Muscle of back (tissue), 11 donors: ENCODE data around the gene CC2D2B. TPM values are rescaled to one million over a fixed set of nuclear protein-coding genes. Genes with fewer than 3 reads are reported as not detected.
A peak's percentile ranks its signal among the peaks of the same experiment; 100 is the strongest.
"Not testable (repeated sequence)": the region's sequence is repeated elsewhere in the genome, so short reads cannot be mapped to it uniquely, and the experiment has no call there.

ENCODE experiments used
- DNase-seq, 3 donors: peaks; one replicate each; pipeline versions ENCODE4 v3.0.0 to v3.0.0-alpha.2; 2013
- polyA plus RNA-seq, 10 donors: library from polyadenylated mRNA; unstranded; fragments of 120-200 nt; gene quantifications; one replicate each; pipeline ENCODE4 v1.2.1, GENCODE V29; 2013; ENCODE audit not compliant: insufficient read length in 10 of 10

The CC2D2B gene
- polyA plus RNA-seq, 10 donors = 0.64 to 1.9 (median 0.82) TPM

DNA sequence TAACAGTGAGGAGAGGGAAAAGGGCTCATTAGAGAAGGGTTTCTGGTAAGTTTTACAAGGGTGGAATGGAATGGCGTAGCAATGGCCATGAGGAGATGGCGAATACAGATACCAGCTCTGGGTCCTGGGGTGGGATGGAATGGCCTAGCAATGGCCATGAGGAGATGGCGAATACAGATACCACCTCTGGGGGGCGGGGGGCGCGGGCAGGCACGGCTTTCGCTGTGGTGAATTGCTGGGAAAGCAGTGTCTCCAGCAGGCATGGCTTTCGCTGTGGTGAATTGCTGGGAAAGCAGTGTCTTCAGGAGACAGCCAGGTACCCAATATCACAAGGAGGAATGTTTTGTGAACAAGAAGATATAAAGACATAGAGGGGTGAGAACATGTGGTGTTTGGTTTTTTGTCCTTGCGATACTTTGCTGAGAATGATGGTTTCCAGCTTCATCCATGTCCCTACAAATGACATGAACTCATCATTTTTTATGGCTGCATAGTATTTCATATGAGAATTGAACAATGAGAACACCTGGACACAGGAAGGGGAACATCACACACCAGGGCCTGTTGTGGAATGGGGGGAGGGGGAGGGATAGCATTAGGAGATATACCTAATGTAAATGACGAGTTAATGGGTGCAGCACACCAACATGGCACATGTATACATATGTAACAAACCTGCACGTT lies 1.7 kb upstream of the CC2D2B start:
- not testable (repeated sequence) for DNase-seq

GRCh38 chr10:95906677-95907455 lies 909 bp upstream of the CC2D2B start:
- peak; percentile 40 to 80 (median 45) for DNase-seq

DNA sequence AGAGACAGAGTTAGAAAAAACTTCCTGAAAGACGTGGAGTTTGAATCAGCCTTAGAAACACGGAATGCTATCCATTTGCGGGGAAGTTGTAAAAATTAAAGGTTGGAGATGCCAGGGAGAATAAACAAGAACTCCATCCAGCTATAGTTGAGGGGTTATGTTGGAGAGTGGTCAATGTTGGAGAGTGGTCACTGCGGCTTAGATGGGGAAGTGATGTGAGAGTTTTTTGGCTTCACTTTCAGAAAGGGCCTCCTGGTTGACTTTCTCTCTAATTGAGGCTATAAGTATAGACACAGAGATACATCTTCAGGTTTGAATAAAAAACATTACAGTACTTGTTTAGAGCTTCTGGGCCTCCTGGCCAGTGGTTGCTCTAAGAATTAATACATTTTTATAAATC lies 675 bp downstream of the CC2D2B start:
- no peak for DNase-seq

DNA sequence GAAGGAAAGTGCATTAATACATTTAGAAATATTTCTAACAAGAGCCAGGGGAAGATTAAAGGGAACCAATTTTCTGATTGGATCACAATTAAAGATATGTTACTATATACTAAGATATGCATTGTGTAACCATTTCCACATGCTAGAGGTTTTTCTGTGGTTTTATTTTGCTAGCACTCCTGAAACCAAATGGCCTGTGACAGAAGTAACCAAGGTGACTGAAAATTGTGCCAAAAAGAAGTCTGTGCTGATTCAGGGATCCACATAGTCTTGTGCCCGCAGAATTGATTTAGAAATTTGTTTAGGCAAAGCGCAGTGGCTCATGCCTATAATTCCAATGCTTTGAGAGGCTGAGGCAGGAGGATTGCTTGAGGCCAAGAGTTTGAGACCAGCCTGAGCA lies 1.8 kb downstream of the CC2D2B start:
- DNase-seq = no peak

GRCh38 chr10:95916039-95916438 lies 8.3 kb downstream of the CC2D2B start:
- not testable (repeated sequence) for DNase-seq

GRCh38 chr10:95920798-95921426 lies 13.1 kb downstream of the CC2D2B start:
- DNase-seq = no peak

DNA sequence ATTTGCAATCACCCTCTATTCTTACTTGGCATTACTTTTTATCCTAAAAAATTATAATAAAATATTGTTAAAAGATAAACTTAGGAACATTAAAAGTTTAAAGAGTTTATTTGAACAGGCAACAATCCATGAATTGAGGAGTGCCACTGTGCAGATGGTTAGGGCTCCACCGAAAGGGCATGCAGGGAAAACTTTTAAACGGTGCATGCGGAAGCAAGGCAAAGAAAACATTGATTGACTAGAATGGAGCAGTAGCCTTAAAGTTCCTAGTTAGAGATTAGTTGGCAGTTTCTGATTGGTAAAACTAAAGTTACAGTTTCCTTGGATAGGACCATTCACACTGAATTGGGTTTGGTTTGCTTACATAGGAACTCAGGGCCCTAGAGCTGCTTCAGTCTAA lies 17.3 kb downstream of the CC2D2B start:
- no peak for DNase-seq

DNA sequence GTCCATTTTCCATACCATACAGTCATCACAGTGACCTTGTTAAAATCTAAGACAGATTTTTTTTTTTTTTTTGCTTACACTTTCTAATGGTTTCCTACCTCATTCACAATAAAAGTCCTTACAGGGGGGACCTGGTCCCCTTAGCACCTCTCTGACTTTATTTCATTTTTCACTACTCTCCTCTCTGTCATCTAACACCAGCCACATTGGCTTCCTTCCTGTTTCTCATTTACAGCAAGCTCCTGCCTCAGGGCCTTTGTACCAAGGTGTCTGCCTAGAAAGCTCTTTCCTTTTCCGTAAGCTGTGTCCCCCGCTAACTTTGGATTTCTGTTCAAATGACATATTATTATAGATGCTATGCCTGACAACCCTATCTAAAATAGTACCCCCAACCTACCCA lies 27.7 kb downstream of the CC2D2B start:
- no peak for DNase-seq

GRCh38 chr10:95941115-95941514 lies 33.3 kb downstream of the CC2D2B start:
- no peak for DNase-seq

DNA sequence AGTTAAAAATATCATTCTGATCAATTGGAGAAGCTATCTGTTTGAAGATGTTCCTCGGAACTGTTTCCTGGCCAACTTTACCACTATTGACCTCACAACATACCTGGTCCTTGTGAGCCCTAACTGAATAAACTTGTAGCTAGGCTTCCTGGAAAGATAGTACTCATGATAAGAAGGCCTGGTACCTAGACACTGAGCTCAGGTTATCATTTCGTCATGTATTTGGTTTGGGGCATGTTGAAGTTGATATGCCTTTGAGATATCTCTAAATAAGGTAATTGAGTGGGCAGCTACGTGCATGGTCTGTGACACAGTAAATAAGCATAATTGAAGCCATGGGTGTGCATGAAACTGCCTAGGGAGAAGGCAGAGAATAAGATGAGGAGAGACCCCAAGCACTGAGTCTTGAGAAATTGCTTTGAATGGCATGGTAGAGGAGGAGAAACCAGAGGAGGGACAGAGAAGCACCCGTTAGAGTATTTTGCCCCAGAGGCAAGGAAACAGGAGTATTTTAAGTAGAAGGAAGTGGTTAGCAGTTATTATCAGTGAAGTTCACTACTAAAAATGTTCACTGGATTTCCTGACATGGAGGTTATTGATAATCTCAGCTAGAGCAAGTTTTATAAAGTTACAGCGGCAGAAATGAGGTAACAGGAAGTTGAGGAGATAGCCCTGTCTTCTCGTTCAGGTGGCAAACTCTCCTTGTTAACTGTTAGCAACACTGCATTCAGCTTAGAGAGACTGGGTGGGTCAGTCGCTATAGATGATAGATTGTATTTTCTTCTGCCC lies 55.6 kb downstream of the CC2D2B start:
- no peak for DNase-seq

- DNase-seq = no peak
Observed at GRCh38 chr10:95963991-95964389, 56.2 kb downstream of the CC2D2B start.

- DNase-seq = peak in 2 of 3 donors; percentile 1 to 16
Observed at GRCh38 chr10:95964756-95965155, 57.0 kb downstream of the CC2D2B start.

GRCh38 chr10:95976362-95977229 lies 68.8 kb downstream of the CC2D2B start:
- peak in 1 of 3 donors; percentile 3 for DNase-seq

DNA sequence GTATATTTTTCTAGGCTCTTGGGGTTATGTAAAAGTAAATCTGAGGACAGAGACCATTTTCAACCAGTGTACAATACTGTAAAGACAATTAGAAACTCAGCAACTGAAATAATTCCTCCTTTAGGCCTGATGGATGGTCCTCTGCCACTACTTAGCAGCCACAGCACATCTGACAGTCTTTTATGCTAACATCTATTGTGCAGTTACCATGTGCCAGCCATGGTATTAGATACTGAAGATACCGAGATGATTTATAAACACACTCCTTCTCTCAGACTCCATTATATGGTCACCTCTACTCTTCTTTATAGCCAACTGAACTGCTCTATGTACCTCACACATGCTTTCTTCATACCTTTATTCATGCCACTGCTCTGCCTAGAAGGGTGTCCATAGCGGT lies 74.4 kb downstream of the CC2D2B start:
- no peak for DNase-seq

DNA sequence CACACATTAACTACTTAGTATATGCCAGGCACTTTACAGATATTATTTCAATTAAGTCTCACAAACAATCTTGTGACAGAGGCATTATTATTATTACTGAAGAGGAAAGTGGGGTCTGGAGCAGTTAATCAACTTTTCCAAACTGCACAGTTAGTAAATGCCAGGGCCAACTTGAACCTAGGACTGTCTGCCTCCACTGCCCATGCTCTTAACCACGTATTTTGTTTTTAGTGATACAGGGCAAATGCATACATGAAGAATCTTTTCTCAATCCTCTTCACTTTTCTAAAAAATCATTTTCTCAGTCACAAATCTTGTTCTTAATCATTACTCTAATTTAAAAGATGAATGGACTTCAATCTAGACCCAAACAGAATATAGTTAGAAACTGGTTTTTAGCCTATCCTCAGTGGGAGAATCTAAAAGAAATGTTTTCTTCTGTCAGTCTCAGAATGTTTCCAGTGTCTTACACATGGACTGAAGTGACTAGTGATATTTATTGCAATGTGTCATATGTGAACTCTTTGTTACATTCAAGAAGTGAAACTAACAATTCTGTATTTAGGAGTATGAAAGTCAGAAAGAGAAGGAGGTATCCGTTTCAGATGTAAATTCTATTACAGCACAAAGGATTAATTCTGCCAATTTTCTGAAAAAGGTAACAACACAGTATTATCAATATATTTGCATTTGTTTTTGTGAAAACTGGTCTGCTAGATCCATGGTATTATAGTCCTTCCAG lies 80.1 kb downstream of the CC2D2B start:
- DNase-seq = no peak

DNA sequence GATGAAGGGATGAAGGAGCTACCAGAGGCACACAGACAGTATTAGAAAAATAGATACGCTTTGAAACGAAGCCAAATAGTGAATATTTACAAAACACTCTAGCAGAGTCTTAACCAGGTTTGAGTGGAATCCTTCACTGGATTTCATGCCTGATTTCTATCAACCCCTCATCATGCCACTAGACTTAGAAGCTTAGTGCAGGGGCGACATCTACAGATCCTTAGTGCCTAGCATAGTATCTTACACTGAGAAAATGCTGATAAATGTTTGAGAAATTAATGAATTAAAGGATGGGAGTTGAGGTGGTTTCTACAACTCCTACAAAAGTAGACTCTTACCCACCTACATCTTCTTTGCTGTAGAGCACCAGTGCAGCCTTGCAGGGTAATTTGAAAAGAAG lies 80.9 kb downstream of the CC2D2B start:
- DNase-seq = no peak

- not testable (repeated sequence) for DNase-seq
Observed at GRCh38 chr10:95994376-95994775, 86.6 kb downstream of the CC2D2B start.

DNA sequence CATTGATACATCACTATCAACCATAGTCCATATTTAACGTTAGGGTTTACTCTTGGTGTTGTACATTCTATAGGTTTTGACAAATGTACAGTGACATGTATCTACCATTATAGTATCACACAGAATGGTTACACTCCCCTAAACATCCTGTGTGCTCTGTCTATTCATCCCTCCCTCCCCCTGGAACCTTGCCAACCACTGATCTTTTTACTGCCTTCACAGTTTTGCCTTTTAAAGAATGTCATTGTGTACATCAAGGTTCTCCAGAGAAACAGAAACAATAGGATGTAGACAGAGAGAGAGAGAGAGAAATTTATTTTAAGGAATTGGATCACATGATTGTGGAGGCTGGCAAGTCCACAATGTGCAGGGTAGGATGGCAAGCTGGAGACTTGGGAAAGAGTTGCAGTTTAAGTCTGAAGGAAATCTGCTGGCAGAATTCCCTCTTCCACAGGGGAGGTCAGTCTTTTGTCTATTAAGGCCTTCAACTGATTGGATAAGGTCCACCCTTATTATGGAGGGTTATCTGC lies 90.5 kb downstream of the CC2D2B start:
- no peak for DNase-seq

DNA sequence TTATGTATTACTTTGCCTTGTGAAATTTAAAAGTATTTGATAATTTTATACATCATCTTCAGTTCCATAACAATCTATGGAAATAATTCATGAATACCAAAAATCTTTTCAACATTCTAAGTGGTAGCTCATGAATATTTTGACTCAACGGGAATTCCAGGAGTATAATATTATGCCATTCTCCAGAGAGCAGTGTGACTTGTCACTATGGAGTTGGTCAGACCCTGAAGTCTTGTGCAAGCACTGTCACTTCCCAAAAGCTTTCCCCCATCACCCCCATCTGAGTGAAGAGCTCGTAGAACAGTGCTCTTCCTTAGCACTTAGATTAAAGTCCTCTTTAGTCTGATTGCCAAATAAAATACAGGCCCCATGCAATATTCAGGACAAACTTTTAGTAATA lies 106.2 kb downstream of the CC2D2B start:
- DNase-seq = no peak

- DNase-seq = no peak
Observed at GRCh38 chr10:96014473-96015102, 106.8 kb downstream of the CC2D2B start.
